ENCODE data around the gene SLC7A14.

DNA sequence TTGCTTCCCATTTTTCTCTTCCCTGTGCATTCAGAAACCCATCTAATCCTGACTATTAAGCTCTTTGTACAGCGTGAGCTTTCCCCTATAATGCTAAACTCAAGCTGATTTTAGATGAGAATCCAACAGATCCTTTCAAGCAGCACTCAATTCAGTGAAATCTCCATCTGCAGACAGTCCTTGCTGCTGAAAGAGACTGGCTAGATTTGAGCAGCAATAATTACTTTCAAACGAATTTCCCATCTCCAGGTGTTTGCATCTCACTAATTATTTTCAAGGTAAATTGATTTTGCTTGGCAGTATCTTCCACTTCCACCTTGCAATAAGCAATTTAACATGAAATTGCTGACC, 49.5 kb upstream of the SLC7A14 start:
- TF ChIP-seq, protein P1, sequence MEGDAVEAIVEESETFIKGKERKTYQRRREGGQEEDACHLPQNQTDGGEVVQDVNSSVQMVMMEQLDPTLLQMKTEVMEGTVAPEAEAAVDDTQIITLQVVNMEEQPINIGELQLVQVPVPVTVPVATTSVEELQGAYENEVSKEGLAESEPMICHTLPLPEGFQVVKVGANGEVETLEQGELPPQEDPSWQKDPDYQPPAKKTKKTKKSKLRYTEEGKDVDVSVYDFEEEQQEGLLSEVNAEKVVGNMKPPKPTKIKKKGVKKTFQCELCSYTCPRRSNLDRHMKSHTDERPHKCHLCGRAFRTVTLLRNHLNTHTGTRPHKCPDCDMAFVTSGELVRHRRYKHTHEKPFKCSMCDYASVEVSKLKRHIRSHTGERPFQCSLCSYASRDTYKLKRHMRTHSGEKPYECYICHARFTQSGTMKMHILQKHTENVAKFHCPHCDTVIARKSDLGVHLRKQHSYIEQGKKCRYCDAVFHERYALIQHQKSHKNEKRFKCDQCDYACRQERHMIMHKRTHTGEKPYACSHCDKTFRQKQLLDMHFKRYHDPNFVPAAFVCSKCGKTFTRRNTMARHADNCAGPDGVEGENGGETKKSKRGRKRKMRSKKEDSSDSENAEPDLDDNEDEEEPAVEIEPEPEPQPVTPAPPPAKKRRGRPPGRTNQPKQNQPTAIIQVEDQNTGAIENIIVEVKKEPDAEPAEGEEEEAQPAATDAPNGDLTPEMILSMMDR (IDR thresholded peaks at IDR 0.05), result no peak
- TF ChIP-seq EP300 (IDR thresholded peaks at IDR 0.05) (no peak), POLR2A (IDR thresholded peaks at IDR 0.05) (no peak)

All from tibial nerve (tissue), 4 donors.